ENCODE measurements around the gene PEX16.

DNA sequence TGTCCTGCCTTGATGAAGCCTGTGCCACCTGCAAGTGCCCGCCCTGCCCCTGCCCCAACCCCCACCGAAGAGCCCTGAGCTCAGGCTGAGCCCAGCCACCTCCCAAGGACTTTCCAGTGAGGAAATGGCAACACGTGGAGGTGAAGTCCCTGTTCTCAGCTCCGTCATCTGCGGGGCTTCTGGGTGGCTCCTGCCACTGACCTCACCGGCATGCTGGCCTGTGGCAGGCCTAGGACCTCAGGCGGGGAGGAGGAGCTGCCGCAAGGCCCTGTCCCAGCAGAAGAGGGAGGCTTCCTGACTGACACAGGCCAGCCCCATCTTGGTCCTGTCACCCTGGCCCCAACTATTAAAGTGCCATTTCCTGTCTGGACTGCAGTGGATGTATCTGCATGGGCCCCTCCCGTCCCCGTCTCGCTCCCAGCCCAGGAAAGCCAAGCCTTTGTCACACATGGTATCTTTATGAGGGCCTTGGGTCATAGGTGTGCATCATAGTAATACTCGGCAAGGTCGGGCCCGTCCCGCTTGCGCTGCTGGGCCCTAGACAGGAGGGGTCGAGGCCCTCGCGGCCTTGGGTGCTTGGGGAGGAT is 11.5 kb downstream of the PEX16 start:
- no peak for TF ChIP-seq POLR2A (IDR thresholded peaks at IDR 0.05)
- TF ChIP-seq, protein P1, sequence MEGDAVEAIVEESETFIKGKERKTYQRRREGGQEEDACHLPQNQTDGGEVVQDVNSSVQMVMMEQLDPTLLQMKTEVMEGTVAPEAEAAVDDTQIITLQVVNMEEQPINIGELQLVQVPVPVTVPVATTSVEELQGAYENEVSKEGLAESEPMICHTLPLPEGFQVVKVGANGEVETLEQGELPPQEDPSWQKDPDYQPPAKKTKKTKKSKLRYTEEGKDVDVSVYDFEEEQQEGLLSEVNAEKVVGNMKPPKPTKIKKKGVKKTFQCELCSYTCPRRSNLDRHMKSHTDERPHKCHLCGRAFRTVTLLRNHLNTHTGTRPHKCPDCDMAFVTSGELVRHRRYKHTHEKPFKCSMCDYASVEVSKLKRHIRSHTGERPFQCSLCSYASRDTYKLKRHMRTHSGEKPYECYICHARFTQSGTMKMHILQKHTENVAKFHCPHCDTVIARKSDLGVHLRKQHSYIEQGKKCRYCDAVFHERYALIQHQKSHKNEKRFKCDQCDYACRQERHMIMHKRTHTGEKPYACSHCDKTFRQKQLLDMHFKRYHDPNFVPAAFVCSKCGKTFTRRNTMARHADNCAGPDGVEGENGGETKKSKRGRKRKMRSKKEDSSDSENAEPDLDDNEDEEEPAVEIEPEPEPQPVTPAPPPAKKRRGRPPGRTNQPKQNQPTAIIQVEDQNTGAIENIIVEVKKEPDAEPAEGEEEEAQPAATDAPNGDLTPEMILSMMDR (IDR thresholded peaks at IDR 0.05 in 8 of 11, conservative IDR thresholded peaks at IDR 0.05 in 3 of 11): no peak

All from spleen (tissue), 7 donors.